CD4-positive, alpha-beta T cell treated with Interleukin-15 for 4 hours (primary cell): ENCODE results near the gene SIAH3.

ENCODE experiments used
- DNase-seq: peaks from one replicate; pipeline ENCODE4 v3.0.0-alpha.2; 2020; ENCODE audit warnings: low spot score

SIAH3 gene

GRCh38 chr13:45733361-45733760 is 118.2 kb downstream of the SIAH3 start:
- DNase-seq = no peak

- no peak for DNase-seq
Observed at GRCh38 chr13:45732916-45733315, 118.6 kb downstream of the SIAH3 start.

- DNase-seq = no peak
Observed at GRCh38 chr13:45731455-45731854, 120.1 kb downstream of the SIAH3 start.

GRCh38 chr13:45728759-45729158 is 122.8 kb downstream of the SIAH3 start:
- DNase-seq = no peak
